Measurements from ENCODE around the gene HRAS.

The HRAS gene

DNA sequence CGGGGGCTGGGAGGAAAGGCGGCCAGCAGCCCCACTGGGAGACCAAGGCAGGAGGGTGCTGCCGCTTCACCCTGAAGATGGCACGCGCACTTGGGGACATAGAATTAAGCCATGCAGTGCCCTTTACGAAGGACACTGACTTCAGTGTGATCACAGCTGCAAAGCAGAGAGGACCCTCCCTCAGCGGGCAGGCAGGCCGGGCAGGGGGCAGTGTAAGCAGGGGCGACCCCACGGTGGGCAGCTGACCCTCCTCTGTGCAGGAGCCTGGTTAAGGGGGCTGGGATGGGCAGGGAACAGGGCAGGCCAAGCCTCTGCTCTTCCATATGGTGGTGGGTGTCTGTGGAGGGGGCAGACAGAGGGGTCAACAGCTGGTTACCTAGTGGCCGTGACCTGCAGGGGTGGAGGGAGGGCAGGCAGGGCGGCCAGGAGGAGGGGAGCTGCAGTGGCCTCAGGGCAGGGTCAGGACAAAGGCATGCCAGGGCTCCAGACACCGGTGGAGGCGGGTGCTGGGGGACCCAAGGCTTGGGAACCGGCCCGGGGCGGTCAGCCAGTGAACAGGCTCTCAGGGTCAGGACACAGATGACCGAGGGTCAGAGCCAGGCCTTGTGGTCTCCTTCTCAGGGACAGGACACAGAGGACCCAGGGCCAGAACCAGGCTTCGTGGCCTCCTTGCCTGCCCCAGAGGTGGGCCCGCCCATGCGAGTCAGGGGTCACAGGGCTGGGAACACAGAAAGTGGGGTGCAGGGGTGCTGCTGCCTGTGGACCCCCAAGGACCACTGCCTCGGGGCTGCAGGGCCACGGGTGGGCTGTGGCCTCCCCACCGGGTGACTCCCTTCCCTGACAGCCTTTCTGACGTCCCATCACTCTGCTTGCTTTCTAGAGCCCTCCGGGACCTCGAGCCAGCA lies 18.0 kb upstream of the HRAS start:
- no peak for DNase-seq (ENCODE audit: low spot score)

DNA sequence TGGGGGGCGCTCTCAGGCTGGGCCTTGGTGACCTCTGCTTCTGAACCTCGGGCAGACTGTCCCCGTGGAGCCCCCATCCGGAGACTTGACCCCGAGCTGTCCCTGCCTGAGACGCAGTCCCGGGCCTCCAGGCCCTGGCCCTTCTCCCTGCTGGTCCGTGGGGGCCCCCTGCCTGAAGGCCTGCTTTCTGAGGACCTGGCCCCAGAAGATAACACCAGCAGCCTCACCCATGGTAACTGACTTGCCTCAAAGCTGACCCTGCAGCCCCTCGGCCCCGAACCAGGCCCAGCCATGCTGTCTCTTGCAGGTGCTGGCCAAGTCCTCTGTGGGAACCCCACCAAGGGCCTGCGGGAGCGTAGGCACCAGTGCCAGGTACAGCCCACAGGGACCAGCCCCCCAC lies 16.2 kb upstream of the HRAS start:
- DNase-seq (ENCODE audit: low spot score) = no peak

DNA sequence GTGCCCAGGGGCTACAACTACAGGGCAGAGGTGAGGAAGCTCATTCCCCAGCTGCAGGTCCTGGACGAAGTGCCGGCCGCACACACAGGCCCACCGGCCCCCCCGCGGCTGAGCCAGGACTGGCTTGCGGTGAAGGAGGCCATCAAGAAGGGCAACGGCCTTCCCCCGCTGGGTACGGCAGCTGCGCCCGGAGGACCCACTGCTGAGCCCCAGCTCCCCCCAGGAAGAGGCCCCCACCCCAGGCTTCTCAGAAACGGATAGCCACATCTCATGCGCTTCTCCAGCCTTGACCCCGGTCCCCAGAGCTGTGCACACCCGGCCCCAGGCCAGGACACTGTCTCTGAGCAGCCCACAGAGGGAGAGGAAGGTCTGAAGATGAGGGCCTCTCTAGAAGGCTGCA lies 15.8 kb upstream of the HRAS start:
- no peak for DNase-seq (ENCODE audit: low spot score)

DNA sequence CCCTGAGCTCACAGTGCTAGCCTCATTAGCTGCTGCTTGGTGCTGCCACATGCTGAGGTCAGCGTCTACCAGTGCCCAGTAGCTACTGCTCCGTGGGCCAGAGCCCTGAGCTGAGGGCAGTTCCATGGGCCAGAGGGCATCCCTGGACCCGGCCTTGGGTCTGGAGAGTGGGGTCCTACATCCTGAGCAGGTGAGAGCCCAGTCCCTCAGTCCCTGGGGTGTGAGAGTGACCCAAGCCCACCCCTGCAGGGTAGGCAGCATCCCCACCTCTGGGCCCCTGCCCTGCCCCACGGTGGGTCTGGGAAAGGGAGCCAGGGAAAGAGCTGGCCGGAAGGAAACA lies 15.3 kb upstream of the HRAS start:
- no peak for DNase-seq (ENCODE audit: low spot score)

DNA sequence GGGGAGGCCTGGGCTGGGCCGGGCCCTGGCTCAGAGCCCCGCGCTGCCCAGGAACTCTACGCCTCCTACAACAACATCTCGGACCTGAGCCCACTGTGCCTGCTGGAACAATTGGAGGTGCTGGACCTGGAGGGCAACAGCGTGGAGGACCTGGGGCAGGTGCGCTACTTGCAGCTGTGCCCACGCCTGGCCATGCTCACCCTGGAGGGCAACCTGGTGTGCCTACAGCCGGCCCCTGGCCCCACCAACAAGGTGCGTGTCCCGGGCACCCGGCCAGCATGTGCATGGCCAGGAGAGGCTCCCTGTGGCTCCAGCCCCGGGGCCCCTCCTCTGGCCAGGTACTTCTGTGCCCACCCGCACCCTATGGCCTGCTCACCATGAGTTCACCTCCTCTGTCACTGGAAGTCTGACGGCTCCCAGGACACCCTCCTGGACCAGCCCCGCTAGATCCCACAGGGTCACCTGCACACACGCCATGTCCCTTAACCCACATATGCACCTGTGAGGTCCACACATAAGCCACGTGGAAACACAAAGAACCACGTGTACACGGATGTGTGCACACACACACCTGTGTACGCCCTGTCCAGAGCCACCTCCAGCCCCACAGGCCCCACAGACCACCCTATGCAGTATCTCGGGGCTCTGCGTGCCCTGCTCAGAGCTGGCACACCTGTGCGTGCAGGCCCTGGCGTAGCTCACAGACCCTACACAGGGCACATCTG lies 14.8 kb upstream of the HRAS start:
- no peak for DNase-seq (ENCODE audit: low spot score)

DNA sequence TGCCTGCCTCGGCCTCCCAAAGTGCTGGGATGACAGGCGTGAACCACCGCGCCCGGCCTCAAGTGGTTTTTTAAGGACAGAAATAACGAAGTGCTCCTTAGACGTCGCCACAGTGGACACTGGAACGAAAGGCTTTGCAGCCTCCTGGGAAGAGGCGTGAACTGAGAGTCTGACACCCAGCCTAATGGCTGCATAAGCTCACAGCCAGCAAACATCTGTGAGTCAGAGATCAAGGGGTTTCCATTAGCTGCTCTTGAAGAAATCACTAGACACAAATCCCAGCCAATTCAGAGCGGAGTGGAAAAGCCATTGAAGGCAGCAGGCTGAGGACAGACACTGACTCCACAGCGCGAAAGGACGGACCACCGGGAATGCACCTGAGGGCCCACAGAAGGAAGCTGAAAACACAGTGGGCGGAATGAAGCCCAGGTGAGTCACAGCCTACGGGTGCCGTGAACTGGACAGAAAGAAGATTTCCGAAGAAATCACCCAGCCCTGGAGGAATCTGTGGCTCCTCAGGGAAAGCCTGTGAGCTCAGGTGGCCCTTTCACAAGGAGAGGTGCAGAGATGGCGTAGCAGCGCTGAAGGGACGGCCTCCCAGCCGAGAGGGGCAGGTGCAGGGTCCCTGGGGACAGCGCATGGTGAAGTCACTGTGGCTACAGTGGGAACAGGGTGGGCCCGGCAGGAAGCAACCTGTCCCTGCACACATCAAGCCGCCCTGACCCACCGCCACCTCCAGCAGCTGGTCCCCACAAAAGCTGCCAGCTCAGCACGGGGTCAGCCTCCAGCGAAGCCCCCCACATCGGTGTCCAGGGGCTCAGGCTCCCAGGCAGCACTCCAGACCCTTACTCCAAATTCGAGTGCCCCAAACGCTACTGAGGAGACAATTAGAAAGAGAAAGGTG lies 13.6 kb upstream of the HRAS start:
- no peak for DNase-seq (ENCODE audit: low spot score)

DNA sequence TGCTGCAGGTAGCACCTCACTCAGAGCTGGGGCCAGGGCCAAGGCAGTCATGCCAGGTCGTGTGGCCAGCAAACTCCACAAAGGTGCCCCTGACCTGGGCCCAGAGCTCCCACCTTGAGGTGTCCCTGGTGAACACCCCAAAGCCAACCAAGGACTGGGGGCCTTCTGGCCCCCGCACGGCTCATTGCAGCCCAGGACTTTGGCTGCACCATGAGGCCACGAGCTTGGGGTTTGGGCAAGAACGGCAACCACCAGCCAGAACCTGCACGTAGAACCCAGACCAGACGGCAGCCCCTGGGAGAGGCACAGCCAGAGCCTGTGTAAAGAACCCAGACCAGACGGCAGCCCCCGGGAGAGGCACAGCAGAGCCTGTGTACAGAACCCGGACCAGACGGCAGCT lies 9.8 kb upstream of the HRAS start:
- no peak for DNase-seq (ENCODE audit: low spot score)

DNA sequence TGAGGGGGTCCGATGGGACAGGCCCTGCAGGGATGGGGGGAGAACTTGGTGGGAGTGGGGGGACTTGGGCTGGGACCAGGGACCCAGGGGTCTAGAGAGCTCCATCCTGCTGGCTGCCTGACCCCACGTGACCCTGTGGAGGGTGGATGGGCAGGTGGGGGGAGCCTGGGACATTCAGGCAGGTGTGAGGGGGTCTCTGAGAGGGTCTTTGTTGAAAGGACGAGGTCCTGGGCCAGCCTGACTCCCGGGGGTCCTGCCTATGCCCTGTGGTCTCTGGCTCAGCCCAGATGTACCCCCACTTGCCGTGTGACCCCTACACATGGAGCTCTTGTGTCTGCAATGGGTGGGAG lies 9.4 kb upstream of the HRAS start:
- DNase-seq (ENCODE audit: low spot score) = no peak

DNA sequence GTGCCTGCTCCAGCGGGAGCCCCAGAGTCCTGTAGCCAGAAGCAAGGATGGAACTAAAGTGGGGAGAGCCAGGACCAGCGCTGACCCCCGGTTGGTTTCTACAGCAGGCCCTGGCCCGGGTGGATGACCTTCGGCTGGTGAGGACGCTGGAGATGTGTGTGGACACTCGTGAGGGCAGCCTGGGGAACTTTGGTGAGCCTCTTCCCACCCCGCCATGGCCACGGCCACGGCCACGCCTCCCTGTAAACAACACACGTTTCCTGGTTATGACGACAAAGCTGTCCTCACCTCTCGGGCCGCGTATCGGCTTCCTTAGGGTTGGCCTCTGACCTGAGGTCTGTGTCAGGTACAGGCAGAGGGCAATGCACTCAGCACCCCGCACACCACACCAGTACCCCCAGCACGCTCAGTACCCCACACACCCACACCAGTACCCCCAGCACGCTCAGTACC lies 6.1 kb upstream of the HRAS start:
- DNase-seq (ENCODE audit: low spot score) = no peak

DNA sequence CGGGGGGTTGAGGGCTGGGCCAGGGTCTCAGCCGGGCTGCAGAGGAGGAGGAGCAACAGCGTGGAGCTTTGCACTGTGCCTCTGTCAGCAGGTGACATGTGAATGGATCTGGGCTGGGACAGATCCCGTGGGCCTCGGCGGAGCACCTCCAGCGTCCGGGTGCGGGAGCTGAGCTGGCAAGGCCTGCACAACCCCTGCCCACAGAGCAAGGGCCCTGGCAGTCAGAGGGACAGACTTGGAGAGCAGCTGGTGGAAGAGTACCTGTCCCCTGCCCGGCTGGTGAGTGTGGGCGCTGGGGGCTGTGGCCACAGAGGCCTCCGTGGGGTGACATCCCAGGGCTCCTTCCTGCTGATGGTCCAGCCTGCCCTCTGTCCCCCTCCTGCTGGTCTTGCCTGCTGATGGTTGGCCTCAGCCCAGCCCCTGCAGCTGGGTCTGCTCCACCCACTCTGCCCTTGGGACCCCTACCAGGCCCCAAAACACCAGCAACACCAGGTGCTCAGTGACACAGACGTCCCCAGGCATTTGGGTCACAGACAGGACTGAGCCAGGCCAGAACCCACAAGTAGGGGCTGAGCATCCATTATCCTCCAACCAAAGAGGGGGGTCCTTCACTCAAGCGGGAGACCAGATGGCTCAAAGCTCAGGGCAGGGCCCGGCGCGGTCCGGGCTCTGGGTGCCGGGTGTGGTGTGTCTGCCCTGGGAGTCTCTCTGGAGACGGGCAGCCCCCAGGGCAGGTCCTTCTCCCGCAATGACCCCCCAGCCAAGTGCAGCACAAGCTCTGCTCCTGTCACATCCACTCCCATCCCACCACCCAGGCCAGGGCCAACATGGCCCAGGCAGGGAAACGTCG lies 5.4 kb upstream of the HRAS start:
- no peak for DNase-seq (ENCODE audit: low spot score)

DNA sequence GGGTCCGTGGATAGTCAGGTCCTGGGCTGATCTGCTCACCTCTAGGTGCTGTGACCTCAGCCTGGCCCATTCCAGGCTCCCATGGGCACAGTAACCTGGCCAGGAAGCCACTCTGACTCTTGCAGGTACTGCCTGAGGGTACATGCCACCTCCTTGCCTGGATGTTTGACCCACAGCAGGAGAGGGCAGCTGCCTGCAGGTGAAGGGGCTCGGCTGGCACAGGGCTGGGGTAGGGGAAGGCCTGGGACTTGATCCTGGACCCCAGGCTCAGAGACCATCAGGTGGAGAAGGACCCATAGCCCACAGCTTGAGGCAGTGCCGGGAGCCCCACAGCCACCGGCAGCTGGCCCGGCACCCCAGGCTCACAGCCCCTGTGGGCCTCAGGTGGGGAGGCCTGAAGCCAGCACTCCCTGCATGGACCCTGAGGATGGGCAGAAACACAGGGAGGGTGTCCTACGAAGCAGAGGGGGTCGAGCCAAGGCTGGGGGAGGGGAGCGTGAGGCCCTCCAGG lies 4.7 kb upstream of the HRAS start:
- DNase-seq (ENCODE audit: low spot score) = no peak

DNA sequence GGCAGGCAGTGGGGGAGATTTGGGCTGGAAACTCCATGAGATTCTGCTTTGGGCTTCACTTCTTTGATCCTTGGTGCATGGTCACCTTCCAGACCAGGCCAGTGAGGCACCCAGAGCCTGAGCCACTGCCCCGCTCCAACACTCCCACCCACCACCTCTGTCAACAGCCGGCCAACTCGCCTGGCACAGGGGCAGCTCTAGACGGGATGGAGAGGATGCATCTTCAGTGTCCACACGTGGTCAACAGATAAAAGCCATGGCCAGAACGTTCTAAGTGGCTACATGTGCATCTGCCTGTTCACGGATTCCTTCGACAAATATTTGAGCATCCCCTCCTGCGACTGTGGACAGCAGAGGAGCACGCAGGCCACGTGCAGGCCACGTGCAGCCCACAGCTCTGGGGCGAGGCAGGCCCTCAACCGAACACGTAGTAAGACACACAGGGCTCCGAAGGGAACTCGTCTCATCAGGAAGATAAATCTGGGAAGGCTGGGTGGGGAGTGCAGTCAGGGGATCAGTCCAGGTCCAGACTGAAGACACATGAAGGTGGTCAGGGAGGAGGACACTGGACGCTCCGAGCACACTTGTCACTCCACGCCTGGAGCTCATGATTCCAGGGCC lies 3.2 kb upstream of the HRAS start:
- no peak for DNase-seq (ENCODE audit: low spot score)

DNA sequence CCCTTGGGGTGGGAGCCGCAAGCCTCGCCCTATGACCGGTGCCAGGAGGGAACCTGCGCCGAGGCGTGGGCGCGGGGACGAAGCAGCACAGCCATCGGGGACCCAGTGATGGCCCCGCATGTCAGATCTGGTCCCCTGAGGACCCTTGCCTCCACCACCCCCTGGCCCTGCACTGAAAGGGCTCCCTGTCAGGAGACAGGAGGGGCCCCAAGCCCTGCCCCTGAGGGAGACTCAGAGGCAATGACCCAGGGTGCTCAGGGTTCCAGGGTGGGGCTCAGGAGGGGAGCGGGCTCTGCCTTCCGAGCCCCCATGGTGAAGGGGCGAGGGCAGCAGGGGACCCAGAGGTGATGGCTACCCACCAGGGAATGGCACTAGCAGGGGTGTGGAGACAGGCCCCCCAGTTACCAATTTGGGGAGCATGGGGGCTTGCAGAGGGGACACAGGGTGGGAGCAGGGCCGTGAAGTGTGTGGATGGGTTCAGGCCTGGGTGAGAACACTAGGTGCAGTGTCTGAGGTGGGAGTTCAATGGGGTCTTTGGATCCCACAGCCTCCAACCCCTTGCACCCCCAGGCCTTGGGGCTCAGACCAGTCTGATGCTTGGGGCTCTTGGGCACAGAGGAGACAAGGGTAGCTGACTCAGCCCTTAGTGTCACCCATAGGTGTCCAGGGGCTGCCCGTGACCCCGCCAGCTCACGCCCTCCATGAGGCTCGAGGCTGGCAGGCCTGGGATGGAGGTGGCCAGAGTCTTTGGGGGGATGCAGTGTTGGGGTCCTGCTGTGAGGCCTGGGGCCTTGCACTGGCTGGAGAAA lies 2.5 kb upstream of the HRAS start:
- no peak for DNase-seq (ENCODE audit: low spot score)

DNA sequence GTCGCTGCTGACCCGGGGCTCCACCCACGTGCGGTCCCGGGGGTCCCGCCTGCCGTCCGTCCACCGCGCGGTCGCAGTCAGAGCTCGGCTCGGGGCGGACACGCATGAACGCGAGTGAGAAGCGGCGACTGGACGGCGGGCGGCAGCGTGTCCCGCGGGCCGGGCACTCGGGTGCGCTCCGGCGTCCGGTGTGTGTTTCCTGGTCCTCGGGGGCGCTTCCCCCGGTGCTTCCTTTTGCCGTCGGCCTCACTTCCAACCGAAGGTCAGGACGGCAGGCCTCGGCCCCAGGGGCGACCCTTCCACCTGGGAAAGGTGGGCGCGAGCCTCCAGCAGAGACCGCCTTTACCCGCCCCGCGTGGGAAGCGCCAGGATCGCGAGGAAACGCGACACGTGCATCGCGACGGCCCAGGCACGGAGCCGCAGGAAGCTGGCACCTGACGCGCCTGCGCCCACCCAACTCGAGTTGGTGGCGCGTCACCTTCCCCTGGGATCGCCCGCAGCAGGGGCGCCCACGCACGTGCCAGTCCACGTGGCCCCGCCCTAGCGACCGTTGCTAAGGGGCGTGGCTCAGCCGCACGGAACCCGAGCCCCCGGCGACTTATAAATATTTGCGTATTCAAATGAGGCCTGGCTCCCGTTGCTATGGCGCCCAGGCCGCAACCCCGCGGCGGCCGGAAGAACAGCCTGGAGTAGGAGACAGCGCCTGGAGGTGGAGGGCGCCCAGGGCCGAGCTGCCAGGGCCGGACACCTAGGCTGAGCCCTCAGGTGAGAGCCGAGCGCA lies 1.7 kb upstream of the HRAS start, which contains the start of gene LRRC56:
Gene LRRC56 (plus strand): TSS at position 687 of the 781 bp plus-strand sequence. CDS start 3,158 bp downstream, outside the sequence.
- DNase-seq (ENCODE audit: low spot score) = peak; percentile 88

DNA sequence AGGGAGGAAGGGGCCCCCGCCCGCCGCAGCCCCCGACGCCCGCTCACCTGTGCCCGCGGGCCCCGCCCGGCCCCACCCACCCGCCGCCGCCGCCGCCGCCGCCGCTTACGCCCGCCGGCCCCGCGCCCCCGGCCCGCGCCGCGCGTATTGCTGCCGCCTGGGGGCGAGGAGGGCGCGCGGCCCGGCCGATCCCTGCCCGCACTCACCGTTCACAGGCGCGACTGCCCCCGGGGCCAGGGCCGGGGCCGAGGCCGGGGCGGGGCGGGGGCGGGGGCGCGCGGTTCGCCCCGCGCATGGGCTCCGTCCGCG lies 212 bp downstream of the HRAS start:
- DNase-seq (ENCODE audit: low spot score) = no peak

DNA sequence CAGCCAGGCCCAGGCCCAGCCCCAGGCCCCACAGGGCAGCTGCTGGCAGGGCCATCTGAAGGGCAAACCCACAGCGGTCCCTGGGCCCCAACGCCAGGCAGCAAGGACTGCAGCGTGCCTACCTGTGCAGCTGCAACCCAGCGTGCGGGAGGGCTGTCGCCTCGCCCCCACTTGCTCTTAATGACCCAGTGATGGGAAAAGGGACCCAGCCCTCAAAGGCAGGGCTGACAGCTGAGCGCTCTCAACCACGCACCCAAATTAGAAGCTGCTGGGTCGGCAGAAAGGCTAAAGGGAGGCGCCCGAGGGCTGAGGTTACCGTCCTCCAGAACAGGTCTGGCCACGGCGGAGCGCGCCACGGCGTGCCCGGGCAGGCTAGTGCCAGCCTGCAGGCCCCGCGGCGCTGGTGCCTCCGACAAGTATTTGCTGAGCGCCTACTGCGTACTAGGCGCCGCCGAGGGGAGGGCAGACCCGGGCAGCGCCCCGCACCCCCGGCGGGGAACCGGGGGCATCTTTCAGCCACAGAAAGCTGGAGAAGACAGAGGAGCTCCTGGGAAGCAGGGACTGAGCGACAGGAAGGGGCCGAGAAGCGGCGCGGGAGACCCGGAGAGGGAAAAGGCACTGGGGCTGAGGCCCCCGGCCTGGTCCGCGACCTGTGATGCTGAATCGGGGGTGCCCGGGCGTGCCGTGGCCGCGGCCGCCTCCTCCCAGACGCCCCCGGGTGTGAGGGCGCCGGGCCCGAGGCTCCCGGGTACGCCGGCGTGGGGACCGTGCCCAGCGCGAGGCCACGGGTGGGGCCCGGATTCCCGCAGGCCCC lies 773 bp downstream of the HRAS start:
- DNase-seq (ENCODE audit: low spot score) = peak; percentile 26

DNA sequence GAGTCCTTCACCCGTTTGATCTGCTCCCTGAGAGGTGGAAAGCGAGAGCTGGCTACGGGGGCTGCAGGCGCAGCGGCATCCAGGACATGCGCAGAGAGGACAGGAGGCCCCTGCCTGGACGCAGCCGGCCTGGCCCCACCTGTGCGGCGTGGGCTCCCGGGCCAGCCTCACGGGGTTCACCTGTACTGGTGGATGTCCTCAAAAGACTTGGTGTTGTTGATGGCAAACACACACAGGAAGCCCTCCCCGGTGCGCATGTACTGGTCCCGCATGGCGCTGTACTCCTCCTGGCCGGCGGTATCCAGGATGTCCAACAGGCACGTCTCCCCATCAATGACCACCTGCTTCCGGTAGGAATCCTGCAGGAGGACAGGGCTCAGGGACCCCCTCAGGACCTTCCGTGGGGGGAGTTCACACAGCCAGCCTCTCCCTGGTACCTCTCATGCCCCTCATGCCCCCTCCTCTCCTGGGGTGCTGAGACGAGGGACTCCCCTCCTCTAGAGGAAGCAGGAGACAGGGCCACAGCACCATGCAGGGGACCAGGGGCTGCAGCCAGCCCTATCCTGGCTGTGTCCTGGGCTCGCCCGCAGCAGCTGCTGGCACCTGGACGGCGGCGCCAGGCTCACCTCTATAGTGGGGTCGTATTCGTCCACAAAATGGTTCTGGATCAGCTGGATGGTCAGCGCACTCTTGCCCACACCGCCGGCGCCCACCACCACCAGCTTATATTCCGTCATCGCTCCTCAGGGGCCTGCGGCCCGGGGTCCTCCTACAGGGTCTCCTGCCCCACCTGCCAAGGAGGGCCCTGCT lies 1.6 kb downstream of the HRAS start:
- DNase-seq (ENCODE audit: low spot score) = no peak
